ENCODE results near the gene ENPP1.
"Not testable (repeated sequence)": the region's sequence is repeated elsewhere in the genome, so short reads cannot be mapped to it uniquely, and the experiment has no call there.

ENPP1 gene

DNA sequence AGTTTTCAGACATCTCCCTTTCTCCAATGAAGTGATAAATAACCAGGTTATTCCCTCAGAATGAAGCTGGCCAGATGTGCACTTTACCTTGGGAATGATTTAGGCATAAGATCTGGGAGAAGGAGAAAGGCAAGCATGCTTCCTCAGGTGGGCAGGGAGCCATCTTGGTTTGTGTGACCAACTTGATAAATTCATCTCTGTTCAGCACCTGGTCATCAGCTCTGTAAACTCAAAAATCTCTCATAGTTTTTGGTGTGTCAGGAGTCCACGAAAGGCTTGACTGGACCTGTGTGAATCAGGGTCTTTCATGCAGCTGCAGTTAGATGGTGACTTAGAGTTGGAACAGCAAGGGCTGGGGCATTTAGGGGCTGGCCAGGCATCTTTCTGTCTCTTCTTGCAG lies 24.5 kb downstream of the ENPP1 start:
- no peak for DNase-seq

DNA sequence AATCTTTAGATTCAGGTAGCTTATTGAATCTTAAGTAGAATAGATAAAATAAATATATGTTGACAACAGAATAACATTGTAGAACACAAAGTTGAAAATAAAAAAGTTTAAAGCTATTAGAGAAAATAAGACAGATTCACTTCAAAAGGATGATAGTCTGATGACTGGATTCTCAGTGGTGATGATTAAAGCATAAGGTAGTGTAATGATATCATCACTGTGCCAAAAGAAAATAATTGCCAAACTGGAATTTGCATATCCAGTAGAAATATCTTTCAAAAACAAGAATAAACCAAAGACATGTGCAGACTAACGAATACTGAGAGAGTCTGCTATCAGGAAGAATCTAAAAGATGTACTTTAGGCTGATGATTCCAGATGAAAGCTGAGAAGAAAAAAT lies 30.2 kb downstream of the ENPP1 start:
- no peak for DNase-seq

DNA sequence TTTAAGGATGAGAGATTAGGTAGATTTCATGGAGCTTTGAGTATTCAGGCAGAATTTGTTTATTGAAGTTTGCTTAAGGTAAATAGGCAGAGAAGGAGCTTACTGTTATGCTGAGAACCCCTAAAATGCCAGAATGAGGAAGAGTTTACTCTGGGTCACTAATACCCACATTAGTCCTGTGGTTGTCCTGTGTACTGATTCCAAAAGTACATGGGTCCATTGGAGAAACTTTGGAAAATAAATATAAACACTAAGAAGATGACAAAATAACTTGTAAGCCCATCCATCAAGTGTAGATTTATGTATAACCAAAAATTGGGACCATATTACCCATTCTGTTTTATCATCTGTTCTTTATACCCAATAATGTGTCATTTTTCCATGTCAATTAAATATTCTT lies 31.6 kb downstream of the ENPP1 start:
- no peak for DNase-seq

DNA sequence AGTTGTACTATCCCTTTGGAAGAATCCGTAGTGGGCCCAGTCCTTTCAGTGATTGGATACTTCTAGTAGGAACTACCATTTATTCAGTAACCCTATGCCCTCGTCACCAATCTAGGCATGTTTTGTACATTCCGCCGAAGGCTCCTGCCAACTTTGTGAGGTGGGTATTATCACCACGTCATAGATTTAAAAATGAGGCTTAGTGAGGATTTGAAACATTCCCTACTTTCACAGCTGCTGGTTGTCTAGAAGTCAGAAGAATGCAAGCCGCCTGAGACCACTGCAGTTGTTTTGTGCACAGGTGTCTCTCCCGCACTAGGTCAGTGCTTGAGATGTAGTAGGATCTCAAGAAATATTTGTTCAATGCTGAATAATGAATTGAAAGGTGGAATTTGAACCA lies 32.6 kb downstream of the ENPP1 start:
- DNase-seq: no peak

DNA sequence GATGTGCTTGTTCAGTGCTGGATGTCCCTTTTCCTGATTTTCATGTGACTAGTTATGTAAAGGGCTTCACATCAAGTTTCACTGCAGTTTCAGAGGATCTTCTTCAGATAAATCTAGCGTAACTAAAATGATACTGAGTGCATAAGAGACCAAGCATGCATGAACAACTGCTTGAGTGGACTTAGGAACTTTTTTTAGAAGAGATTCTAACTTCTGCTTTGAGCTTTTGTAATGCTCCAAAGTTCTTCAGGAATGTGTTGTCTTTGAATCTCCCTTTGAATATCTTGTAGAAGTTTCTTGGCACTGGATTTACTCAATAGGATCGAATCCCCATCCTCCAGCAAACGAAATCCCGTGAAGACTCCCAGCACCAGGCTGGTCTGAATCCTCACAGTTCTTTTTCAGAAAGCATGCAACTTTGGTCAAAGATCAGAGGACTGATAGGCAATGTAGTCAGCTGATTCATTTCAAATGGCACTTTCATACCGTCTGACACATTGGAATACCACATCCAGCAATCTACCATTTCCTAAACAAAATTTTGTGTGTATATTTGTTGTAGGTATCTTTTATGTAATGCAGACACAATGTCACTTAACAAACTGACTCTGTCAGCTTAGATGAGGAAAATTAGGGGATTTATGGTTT lies 33.2 kb downstream of the ENPP1 start:
- no peak for DNase-seq

DNA sequence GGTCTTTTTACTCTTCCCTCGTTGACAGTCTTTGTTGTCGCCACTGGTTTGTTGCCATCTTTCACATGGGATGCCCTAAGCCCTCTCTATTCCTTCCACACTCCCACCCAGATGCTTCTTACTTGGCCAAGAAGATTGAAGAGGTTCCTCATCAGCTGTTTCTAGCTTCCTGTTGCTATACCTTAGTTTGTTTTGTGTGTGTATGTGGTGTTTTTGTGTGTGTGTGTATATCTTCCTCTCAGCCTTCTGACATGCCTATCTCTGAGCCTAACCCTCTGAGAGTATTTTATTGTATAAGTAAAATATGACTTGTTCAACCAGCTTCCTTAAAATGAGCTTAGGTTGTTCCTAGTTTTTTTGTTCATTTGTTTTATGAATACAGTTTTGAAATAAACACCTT lies 35.9 kb downstream of the ENPP1 start:
- DNase-seq: no peak

DNA sequence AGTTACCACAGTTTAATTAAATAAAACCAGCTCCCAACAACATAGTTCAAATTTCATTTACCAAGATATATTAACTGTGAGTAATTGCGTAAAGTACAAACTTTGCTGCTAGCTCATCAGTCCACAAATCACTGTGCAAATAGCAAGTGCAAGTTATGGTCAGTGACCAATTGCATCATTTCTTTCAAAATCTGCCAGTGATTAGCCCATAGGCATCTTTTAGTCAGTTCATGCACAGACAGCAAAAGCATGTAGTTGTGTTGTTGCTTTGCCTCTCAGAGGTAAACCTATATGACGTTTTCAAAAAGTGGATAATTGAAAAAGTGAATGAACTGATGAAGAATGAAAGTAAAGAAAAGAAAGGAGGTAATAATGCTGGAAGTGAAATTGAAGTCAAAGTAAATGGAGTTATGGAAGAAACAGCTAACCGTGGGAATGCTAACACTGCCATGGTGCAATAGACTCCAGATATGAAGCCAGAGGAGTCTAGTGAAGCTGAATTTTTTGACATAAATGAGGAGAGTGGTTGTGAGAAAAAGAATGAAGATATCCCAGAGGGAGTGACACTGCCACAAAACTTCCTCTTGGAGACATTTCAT lies 36.5 kb downstream of the ENPP1 start:
- no peak for DNase-seq

DNA sequence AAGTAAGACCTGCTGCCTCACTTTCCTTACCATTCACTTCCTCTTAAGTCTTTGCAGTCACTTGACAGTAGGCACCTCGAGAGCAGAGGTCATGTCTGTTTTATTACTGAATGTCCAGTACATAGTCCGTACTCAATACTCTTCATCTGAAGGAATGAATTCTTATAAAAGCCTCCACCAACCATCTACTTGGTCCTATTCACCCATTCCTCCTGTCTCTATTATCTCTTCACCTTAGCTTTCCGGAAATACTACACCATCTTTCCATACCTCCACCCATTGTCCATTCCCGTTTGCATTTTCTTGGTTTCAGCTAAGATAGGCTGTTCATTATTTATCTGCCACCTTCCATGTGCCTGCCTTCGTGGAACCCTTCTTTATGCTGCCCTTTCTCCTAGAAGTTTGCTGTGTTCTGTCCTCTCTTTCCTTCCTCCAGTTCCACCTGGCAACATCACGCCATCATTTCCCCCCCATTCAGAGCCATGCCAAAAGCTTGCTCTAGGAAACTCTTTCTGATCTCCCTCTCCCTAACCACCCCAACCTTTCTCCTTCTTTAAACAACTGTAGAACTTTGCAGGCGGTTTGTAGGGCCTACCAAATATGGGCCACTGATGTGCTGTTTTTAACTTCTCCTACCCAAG lies 38.3 kb downstream of the ENPP1 start:
- no peak for DNase-seq

DNA sequence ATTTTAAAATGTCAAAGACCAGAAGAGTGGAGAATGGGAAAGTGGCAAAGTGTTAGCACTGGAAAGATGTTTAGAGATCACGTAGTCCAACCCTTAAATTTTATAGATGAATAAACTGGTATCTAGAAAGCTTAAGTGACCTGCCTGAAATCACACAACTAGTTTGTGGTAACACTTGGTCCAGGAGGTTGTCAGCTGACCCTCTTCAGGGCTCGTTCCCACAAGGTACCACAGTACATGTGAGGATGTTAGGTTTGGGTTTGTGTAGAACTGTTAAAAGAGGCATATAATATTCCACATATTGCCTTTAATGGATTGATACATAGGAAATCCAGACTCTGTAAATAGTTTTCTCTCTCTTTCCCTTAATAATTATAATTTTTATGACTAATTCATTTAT lies 39.1 kb downstream of the ENPP1 start:
- DNase-seq: no peak

DNA sequence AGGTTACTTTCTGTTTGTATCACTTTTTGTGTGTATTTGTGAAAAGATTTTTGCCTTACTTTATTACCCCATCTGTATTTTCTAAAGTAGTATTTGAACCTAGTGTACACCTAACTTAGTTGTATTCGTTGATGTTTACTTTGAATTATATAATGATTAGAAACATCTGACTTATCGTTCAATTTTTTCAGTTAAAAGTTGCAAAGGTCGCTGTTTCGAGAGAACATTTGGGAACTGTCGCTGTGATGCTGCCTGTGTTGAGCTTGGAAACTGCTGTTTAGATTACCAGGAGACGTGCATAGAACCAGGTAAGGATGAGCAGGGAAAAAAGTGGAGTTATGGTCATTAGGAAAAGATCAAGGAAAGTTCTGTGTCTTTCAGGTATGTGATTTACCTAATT lies 42.0 kb downstream of the ENPP1 start:
- no peak for DNase-seq

DNA sequence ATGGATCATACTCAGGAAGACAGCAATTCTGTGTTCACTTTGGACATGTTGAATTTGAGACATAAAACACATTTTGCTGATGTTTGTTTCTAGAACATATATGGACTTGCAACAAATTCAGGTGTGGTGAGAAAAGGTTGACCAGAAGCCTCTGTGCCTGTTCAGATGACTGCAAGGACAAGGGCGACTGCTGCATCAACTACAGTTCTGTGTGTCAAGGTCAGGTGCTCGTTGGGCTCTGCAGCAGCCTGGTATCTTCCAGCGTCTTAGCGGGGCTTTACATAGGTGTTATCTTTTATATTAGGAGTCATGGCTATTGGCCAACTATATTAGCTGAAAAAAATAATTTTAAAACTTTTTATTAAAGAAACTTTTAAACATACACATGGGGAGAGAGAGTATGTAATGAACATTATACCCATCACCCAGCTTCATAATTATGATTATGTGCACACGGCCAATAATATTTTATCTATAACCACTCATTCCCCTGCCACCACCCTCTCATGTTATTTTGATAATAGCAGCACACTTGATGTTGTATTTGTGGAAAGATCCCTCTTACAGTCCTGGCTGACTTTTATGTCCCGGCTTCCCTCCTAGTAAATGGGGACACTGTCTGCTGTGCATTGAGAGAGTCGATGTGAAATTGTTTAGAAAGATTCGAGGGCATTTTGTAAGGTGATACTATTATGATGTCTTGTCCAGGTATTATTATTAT lies 43.4 kb downstream of the ENPP1 start:
- no peak for DNase-seq

DNA sequence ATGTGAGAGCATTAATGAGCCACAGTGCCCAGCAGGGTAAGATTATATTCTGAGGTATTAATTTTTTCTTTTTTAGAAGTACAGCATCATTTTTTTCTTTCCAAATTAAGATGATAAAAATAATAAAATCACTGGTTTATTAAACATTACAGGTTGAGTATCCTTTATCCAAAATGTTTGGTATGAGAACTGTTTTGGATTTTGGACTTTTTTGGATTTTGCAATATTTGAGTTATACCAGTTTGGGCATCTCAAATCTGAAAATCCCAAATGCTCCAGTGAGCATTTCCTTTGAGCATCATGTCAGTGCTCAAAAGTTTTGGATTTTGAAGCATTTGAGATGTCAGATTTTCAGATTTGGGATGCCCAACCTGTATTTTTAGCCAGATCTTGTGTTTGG lies 44.4 kb downstream of the ENPP1 start:
- no peak for DNase-seq

DNA sequence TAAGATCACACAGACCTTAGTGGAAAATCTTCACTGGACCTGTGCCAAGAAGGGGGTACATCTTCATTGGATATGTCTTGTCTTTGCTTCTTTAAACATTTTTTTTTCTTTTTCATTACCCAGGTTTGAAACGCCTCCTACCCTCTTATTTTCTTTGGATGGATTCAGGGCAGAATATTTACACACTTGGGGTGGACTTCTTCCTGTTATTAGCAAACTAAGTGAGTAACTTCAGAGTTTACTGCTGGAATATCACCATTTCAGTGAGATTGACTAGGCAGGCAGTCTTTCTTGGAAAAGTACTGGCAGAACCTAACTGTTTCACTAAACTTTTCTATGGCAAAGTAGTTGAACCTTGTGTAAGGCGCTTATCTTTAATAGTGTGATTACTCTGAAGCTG lies 47.0 kb downstream of the ENPP1 start:
- DNase-seq: no peak

DNA sequence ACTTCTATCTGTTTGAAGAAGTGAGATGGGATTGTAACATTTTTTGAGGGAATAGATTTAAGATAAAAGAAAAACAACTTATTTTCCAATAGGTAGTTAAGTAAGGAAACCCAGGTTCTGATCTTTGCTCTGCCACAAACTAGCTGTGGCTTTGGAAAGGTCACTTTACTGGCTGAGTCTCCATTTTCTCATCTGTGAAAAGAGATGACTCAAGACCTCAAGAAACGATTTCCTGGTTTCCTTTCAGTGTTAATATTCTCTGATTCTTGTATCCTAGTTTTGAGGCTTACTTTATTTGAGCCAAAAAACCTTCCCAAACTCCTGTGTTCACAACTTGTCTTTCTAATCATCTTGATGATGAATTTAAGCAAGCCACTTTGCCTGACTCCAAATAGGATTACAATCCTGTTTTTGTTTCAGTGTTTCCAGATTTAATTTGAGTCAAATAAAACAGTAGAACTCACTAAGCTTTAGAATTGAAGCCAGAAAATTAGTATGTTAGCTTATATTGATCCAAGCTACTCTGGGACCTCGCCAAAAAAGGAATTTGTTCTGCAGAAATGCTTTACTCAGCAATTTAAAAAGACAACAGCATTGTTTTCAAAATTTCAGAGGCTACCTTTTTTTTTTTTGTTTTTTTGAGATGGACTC lies 51.1 kb downstream of the ENPP1 start:
- no peak for DNase-seq

DNA sequence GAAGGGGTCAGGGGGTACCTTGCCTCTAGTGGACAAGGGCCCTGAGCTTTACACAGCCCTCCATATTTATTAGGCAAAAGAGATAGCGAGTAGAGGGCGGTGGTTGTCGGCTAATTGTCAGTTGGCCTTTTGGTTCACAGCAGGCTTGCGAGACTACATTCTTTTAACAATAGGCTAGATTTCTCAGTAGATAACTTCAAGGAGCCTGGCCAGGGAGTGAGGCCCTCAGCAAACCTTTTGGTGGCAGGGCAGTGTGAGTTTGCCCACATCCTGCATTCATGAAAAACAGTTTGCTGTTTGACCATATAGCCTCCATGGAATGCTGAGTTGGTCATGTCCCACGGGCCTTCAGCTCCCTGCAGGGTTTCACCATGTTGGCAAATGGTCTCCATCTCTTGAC lies 51.8 kb downstream of the ENPP1 start:
- DNase-seq: not testable (repeated sequence)

DNA sequence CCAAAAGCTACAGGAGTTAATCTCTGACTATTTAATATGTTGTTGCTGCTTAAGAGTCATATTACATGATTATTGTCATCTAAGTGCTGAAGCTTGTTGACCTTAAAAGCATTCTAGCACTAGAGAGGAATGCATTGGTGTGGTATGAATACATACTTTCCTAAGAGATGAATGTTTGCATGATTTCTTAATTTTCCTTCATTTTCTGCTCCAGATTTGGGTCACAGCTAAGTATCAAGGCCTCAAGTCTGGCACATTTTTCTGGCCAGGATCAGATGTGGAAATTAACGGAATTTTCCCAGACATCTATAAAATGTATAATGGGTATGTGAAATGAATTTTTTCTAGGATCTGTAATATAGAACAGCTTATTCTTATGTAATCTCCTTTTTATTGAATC lies 53.6 kb downstream of the ENPP1 start:
- DNase-seq: no peak

DNA sequence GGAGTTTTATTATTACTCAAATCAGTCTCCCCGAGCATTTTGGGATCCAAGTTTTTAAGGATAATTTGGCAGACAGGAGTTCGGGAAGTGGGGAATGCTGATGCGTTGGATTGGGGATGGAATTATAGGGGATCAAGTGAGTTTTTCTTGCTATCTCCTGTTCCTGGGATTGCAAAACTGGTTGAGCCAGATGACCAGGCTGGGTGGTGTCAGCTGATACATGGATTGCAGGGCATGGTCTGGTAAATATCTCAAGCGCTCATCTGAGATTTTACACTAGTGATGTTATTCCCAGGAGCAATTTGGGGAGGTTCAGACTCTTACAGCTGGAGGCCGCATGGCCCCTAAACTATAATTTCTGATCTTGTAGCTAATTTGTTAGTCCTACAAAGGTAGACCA lies 54.7 kb downstream of the ENPP1 start:
- no peak for DNase-seq

DNA sequence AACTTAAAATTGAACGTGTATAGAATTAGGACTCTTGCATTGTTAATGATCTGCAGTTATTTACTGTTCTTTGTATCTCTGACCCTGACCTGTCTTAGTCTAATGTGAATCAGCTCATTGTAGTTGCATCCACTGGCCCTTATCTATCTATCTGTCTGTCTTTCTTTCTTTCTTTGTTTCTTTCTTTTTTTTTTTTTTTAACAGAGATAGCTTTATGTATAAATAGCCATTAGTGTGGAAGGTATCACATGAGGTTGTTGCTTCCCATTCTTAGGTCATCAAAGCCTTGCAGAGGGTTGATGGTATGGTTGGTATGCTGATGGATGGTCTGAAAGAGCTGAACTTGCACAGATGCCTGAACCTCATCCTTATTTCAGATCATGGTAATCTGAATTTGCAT lies 59.9 kb downstream of the ENPP1 start:
- DNase-seq: no peak

DNA sequence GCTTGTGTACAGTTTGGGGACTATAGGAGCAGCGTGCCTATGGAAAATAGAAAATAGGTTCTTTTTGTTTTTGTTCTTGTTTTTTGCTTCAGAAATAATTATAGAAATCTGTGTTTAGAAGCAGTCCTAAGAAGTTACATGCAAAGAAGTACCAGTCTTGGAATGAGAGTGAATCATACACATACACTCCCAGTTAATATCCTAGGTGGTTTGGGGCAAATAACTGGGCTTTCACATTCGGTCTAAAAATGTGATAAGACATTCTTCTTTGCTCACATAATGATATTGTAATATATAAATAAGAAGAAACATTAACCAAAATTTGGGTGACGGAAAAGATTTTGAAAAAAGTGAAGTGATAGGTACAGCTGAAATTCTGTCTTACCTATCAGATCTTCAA lies 61.0 kb downstream of the ENPP1 start:
- DNase-seq: no peak

DNA sequence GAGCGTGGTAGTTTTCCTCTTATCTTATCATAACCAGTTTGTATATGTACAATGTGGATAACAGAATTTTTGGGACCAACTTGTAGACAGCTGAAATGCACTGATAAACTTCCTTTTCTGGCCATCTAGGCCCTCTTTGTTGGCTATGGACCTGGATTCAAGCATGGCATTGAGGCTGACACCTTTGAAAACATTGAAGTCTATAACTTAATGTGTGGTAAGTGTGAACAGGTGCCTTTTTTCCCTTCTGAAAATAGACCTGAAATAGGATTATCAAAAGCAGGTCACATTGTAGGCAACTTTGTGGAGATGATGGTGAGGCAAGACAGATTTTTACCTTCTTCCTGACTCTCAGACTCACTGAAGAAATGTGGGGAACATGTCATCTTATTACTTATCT lies 67.8 kb downstream of the ENPP1 start:
- no peak for DNase-seq

DNA sequence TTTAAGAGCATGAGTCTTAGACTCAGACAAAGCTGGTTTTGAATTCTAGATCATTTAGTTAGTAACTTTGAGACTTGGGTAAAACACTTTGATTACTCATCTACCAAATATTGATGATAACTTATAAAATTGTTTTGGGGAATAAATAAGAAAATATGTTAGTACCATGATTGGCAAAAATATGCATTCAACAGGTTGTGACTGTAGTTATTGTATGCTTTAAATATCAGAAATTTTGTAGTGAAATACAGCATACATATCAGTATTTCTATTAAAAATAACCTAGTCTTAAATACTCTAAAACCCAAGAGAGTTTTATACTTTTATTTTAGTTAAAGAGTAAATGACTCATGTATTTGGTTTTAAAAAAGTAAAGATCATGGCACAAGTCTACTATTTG lies 68.7 kb downstream of the ENPP1 start:
- no peak for DNase-seq

DNA sequence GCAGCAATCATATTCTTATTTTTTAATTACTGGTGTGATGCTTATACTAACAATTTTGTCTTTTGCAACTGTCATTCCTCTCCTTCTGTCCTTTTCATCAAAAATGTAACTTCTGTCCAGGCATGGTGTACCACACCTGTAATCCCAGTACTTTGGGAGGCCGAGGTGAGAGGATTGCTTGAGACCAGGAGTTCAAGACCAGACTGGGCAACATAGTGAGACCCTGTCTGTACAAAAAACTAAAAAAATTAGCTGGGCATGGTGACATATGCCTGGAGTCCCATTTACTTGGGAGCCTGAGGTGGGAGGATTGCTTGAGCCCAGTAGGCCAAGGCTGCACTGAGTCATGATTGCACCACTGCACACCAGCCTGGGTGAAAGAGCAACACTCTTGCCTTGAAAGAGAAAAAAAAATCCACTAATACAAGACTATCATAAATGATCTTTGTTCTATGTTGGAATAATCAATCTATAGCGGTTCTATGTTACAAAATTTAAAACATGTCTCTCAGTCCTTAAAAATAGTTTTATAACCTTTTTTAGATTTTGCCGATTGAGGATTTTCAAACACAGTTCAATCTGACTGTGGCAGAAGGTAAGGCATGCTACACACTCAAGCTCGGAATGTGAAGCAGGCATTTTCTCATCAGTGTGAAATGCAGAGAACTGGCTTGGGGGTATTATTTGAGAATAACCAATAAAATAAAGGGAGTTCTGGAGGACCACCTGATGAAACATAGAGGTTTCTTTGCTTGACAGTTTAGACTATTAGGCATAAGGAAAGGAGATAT lies 70.4 kb downstream of the ENPP1 start:
- no peak for DNase-seq

DNA sequence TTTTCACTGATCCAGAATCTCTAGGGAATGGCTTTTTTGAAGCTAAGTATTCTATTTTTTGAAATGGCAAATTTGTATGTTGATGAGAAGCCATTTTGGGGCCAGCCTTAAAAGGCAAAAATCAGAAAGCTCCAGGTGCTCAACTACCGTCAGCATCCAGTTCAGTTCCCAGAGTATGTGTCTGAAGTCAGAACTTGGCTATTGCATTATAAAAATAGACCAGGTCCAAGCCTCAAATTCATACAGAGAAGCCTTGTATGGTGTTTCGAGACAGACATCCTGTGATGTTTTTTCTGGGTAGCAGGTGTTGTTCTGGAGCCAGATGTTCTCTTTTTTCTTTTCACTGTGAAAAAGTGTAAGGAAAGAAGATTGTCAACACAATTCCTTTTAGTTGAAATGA lies 75.2 kb downstream of the ENPP1 start:
- DNase-seq: no peak
